ENCODE results near the gene BTBD2.

- no peak for TF ChIP-seq CTCF (conservative IDR thresholded peaks at IDR 0.05)
- TF ChIP-seq EZH2 (IDR thresholded peaks at IDR 0.05; ENCODE audit: low read depth), result no peak
Observed at GRCh38 chr19:1936430-1936829, 79.1 kb downstream of the BTBD2 start.
